ENCODE measurements around the gene NIPAL3.

- TF ChIP-seq CTCF (IDR thresholded peaks at IDR 0.05) (no peak), POLR2A (IDR thresholded peaks at IDR 0.05) (no peak), POLR2AphosphoS5 (IDR thresholded peaks at IDR 0.05) (no peak), EP300 (IDR thresholded peaks at IDR 0.05; ENCODE audit: low read depth) (no peak)
Observed at GRCh38 chr1:24426744-24427544, 11.3 kb downstream of the NIPAL3 start.
